ENCODE results near the gene GAK.
"Not testable (repeated sequence)": the region's sequence is repeated elsewhere in the genome, so short reads cannot be mapped to it uniquely, and the experiment has no call there.

The GAK gene

GRCh38 chr4:818106-818921 lies 113.8 kb downstream of the GAK start:
- no peak overlapping the region for H3K4me3 ChIP-seq (replicated peaks in 1 of 2; ENCODE audit: low read depth in 2 of 2, low read length in 2 of 2)
- no peak for DNase-seq (ENCODE audit: low read depth in 2 of 2)
- TF ChIP-seq CTCF (IDR thresholded peaks at IDR 0.05; ENCODE audit: low read depth, low read length): no peak

- no peak overlapping the region for H3K4me3 ChIP-seq (replicated peaks in 1 of 2; ENCODE audit: low read depth in 2 of 2, low read length in 2 of 2)
- DNase-seq (ENCODE audit: low read depth in 2 of 2): no peak
- TF ChIP-seq CTCF (IDR thresholded peaks at IDR 0.05; ENCODE audit: low read depth, low read length): no peak
Measured at GRCh38 chr4:815464-816146, 116.5 kb downstream of the GAK start.

DNA sequence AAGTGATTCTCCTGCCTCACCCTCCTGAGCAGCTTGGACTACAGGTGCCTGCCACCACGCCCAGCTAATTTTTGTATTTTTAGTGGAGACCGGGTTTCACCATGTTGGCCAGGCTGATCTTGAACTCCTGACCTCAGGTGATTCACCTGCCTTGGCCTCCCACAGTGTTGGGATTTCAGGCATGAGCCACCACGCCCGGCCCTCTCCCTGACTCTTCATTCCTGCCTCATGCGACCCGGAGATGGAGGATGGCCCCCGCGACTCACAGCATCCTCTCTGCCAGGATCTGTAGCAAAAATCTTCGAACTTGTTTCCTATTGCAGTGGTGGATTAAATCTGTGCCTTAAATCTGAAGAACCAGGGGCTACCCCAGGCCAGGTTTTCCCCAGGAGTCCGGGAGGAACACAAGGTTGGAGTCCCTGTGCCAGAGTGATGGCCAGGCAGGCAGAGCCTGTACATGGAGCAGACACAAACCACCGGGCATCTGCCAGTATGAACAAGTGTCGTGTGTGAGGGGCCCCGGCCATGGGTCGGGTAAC lies 117.7 kb downstream of the GAK start:
- H3K4me3 ChIP-seq (replicated peaks in 1 of 2; ENCODE audit: low read depth in 2 of 2, low read length in 2 of 2): no peak overlapping the region
- no peak for DNase-seq (ENCODE audit: low read depth in 2 of 2)
- no peak for TF ChIP-seq CTCF (IDR thresholded peaks at IDR 0.05; ENCODE audit: low read depth, low read length)

GRCh38 chr4:813900-814299 lies 118.2 kb downstream of the GAK start:
- no peak for TF ChIP-seq CTCF (IDR thresholded peaks at IDR 0.05; ENCODE audit: low read depth, low read length)

DNA sequence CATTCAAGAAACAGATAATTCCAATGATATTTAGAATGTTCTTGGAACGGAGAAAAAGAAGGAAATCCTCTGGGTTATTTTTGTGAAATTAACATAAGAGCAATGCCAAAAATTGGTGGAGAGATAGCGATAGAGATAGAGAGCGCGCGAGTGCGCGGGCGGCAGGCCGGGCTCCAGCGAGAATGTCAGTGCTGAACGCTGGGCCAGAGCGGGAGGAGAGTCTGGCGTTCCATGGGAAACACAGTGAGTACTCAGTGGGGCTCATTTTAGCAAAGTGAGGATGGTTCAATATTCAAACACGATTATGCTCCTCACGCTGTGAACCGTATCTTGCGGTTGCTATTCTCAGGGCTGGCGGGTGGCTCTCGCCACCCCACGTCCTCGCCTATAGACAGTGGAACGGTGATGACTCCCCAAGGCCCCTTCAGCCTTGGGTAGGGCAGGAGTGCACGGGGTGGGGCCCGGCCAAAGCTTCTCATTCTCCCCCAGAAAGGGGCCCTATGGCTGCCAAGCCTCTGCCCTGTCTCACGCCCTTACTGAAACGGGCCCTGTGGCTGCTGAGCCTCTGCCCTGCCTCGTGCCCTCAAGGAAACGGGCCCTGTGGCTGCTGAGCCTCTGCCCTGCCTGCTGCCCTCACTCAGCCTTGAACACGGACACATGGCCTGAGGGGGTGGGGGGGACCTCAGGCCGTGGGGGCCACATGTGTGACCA lies 123.1 kb downstream of the GAK start:
- TF ChIP-seq CTCF (IDR thresholded peaks at IDR 0.05; ENCODE audit: low read depth, low read length): no peak

More at GRCh38 chr4:813900-814299, 118.2 kb downstream of the GAK start:
- no peak for DNase-seq (ENCODE audit: low read depth in 2 of 2)
- no peak overlapping the region for H3K4me3 ChIP-seq (replicated peaks in 1 of 2; ENCODE audit: low read depth in 2 of 2, low read length in 2 of 2)

DNA sequence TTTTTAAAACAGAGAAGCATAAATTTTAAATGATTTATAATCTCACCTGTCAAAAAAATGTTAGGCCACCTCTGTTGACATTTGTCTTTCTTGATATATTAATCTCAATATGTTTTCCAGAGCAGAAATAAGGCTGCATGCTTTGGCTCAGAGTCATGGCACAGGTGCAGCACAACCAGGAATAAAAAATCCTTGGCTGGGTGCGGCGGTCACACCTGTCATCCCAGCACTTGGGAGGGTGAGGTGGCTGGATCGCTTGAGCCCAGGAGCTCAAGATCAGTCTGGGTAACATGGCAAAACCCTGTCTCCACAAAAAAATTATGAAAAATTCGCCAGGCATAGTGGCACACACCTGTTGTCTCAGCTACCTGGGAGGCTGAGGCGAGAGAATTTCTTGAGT lies 124.3 kb downstream of the GAK start:
- no peak for DNase-seq (ENCODE audit: low read depth in 2 of 2)
- no peak overlapping the region for H3K4me3 ChIP-seq (replicated peaks in 1 of 2; ENCODE audit: low read depth in 2 of 2, low read length in 2 of 2)
- TF ChIP-seq CTCF (IDR thresholded peaks at IDR 0.05; ENCODE audit: low read depth, low read length): no peak

More for the DNA sequence above, 123.1 kb downstream of the GAK start:
- H3K4me3 ChIP-seq (replicated peaks in 1 of 2; ENCODE audit: low read depth in 2 of 2, low read length in 2 of 2): no peak overlapping the region
- DNase-seq (ENCODE audit: low read depth in 2 of 2): no peak

DNA sequence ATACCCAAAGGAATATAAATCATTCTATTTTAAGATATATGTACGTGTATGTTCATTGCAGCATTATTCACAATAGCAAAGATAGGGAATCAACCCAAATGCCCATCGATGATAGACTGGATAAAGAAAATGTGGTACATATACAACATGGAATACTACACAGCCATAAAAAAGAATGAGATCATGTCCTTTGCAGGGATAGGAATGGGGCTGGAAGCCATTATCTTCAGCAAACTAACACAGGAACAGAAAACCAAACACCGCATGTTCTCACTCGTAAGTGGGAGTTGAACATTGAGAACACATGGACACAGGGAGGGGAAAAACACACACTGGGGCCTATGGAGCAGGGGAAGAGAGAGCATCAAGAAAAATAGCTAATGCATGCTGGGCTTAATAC lies 125.1 kb downstream of the GAK start:
- not testable (repeated sequence) for DNase-seq (ENCODE audit: low read depth in 2 of 2); H3K4me3 ChIP-seq (replicated peaks in 1 of 2; ENCODE audit: low read depth in 2 of 2, low read length in 2 of 2)
